Glomerular visceral epithelial cell (primary cell): ENCODE measurements around the gene VARS2.
"Not testable (repeated sequence)": the region's sequence is repeated elsewhere in the genome, so short reads cannot be mapped to it uniquely, and the experiment has no call there.

Experiments used
- DNase-seq: peaks from one replicate; pipeline ENCODE4 v3.0.0-alpha.2; 2016; ENCODE audit errors: extremely low spot score

The VARS2 gene

GRCh38 chr6:30962716-30963115, 48.7 kb downstream of the VARS2 start:
- DNase-seq = no peak

GRCh38 chr6:30963641-30964040, 49.6 kb downstream of the VARS2 start:
- no peak for DNase-seq

GRCh38 chr6:30964075-30964474, 50.0 kb downstream of the VARS2 start:
- no peak for DNase-seq

GRCh38 chr6:30965140-30965601, 51.1 kb downstream of the VARS2 start:
- no peak for DNase-seq

- no peak for DNase-seq
Observed at GRCh38 chr6:30966154-30966553, 52.1 kb downstream of the VARS2 start.

- DNase-seq = not testable (repeated sequence)
Observed at GRCh38 chr6:30969171-30969570, 55.1 kb downstream of the VARS2 start.

GRCh38 chr6:30970946-30971345, 56.9 kb downstream of the VARS2 start:
- no peak for DNase-seq

- no peak for DNase-seq
Observed at GRCh38 chr6:30972816-30973215, 58.8 kb downstream of the VARS2 start.

GRCh38 chr6:30974490-30975252, 60.6 kb downstream of the VARS2 start:
- no peak for DNase-seq
